GM12878 (cell line): ENCODE results near the gene PARPBP. TPM values are rescaled to one million over a fixed set of nuclear protein-coding genes. Genes with fewer than 3 reads are reported as not detected.

Experiments used
- ATAC-seq: fragments of 200-7000 bp; cut with Tn5 transposase; 3 replicates; pipeline ENCODE4 v1.9.1; 2020; ENCODE audit warnings: mild to moderate bottlenecking, moderate library complexity
- BruUV-seq: library from RNA; stranded (reverse); fragments of 400-500 nt; replicated peaks from 2 replicates; lab custom pipeline; 2021; lab: Mats Ljungman, UMichigan
- CTCF ChIA-PET: fragments of 300-600 bp; sonication (Branson Sonifier 250); formaldehyde crosslinking; extraction: SDS; loops from one replicate; lab custom pipeline; 2021; ENCODE audit warnings: inconsistent platforms; lab: Yijun Ruan, JAX
- POLR2A ChIA-PET: fragments of 350-600 bp; formaldehyde crosslinking; extraction: SDS; loops from one replicate; lab custom pipeline; 2021; ENCODE audit warnings: inconsistent platforms; lab: Charles Lee
- RAD21 ChIA-PET: fragments of 300-600 bp; sonication (Branson Sonifier 250); formaldehyde crosslinking; loops from one replicate; lab custom pipeline; 2023; ENCODE audit warnings: antibody characterized with exemption; ENCODE audit not compliant: unreplicated experiment; lab: Charles Lee
- SMC1A ChIA-PET: fragments of 300-600 bp; sonication (Branson Sonifier 250); formaldehyde crosslinking; loops from one replicate; lab custom pipeline; 2023; ENCODE audit not compliant: unreplicated experiment, uncharacterized antibody; lab: Charles Lee
- DNase-seq: peaks from one replicate; pipeline ENCODE4 v3.0.0-alpha.2; 2011; ENCODE audit warnings: low read depth, low spot score
- FAIRE-seq: peaks from 3 replicates; lab custom pipeline; 2011; peaks lifted over from hg19 to GRCh38; lab: Jason Lieb, UNC
- H2AFZ ChIP-seq: 2 replicates; pipeline ENCODE4 v1.6.0; 2011; ENCODE audit warnings: low read depth, low read length, control low read depth; ENCODE audit not compliant: control insufficient read depth
- H3K27ac ChIP-seq: 2 replicates; pipeline ENCODE4 v1.5.1; 2011; ENCODE audit warnings: control low read depth; ENCODE audit not compliant: control insufficient read depth, insufficient read depth
- H3K27me3 ChIP-seq, 2 experiments: replicated peaks in 1 of 2; 2 replicates each; pipeline versions ENCODE4 v1.6.0 to v1.6.1; 2011; ENCODE audit warnings: low read length in 1 of 2; ENCODE audit not compliant: control insufficient read depth in 2 of 2, insufficient read depth in 2 of 2
- H3K36me3 ChIP-seq, 2 experiments: 2 replicates each; pipeline ENCODE4 v1.5.1; 2011; ENCODE audit warnings: low read length in 1 of 2; ENCODE audit not compliant: control insufficient read depth in 2 of 2, insufficient read depth in 2 of 2
- H3K4me1 ChIP-seq: 2 replicates; pipeline ENCODE4 v1.6.1; 2011; ENCODE audit warnings: mild to moderate bottlenecking, low read length, moderate library complexity, mixed read lengths; ENCODE audit not compliant: control insufficient read depth, insufficient read depth
- H3K4me2 ChIP-seq: 2 replicates; pipeline ENCODE4 v1.6.0; 2011; ENCODE audit warnings: control low read depth; ENCODE audit not compliant: control insufficient read depth, insufficient read depth
- H3K4me3 ChIP-seq: fragments of 200-600 bp; sonication (generic); 2 replicates; pipeline ENCODE4 v1.5.1; 2016
- H3K79me2 ChIP-seq: 2 replicates; pipeline ENCODE4 v1.6.0; 2011; ENCODE audit warnings: low read length; ENCODE audit not compliant: control insufficient read depth, insufficient read depth
- H3K9ac ChIP-seq: 2 replicates; pipeline ENCODE4 v1.8.0; 2011; ENCODE audit warnings: low read length, control low read depth, mixed read lengths; ENCODE audit not compliant: control insufficient read depth, insufficient read depth
- H3K9me3 ChIP-seq: replicated peaks from 3 replicates; pipeline ENCODE4 v1.5.1; 2011; ENCODE audit warnings: mild to moderate bottlenecking, low read length; ENCODE audit not compliant: control insufficient read depth, insufficient read depth
- H4K20me1 ChIP-seq: 2 replicates; pipeline ENCODE4 v1.6.0; 2011; ENCODE audit not compliant: control insufficient read depth, insufficient read depth
- PAX8 ChIP-seq: fragments of 450-650 bp; IDR thresholded peaks from 2 replicates; pipeline ENCODE4 v1.6.1; 2017; ENCODE audit warnings: mild to moderate bottlenecking, moderate library complexity
- ZSCAN29 ChIP-seq: fragments of 450-650 bp; IDR thresholded peaks from 2 replicates; pipeline ENCODE4 v1.6.1; 2017; ENCODE audit warnings: mild to moderate bottlenecking, moderate library complexity
- WGBS: methylation state at CpG from one replicate; pipeline ENCODE4 v1.1.6; 2016; ENCODE audit warnings: low lambda C conversion rate; ENCODE audit not compliant: insufficient replicate concordance, insufficient coverage; ENCODE audit errors: missing lambda C conversion rate; 5-methylcytosine and 5-hydroxymethylcytosine counted together
- in situ Hi-C: fragments of 300-500 bp; cut with MboI; formaldehyde crosslinking; loops from 9 replicates; pipeline ENCODE4 v1.14.3; 2018; ENCODE audit warnings: mixed read lengths
- intact Hi-C: fragments of 100-400 bp; cut with micrococcal nuclease; formaldehyde crosslinking; loops from one replicate; pipeline ENCODE4 v1.14.2; 2022; ENCODE audit not compliant: unreplicated experiment
- polyA plus RNA-seq, 11 experiments: library from polyadenylated mRNA; depleted of rRNA in 4 of 11; unstranded in 6 of 11; stranded (reverse) in 5 of 11; fragments of >200 nt; fragmentation: Nextera tagmentation in 4 of 11; fragmentation: Illumina TruSeq in 1 of 11; extraction: Ambion mirVana in 4 of 11; extraction: Trizol in 1 of 11; gene quantifications; 1 replicate in 1 of 11; 2 replicates in 10 of 11; pipeline versions ENCODE4 v1.2.1 to v1.2.3, GENCODE V29; 2011 to 2016; ENCODE audit warnings: inconsistent platforms in 2 of 11, missing spikeins in 2 of 11, low read depth in 1 of 11
- total RNA-seq, 4 experiments: library from RNA; depleted of rRNA in 3 of 4; stranded (reverse); fragments of >200 nt in 3 of 4; fragmentation: Illumina TruSeq in 1 of 4; extraction: Trizol in 1 of 4; gene quantifications; 2 replicates each; pipeline versions ENCODE4 v1.2.1 to v1.2.3, GENCODE V29; 2013 to 2021
- TF ChIP-seq, protein P1 (sequence below): fragments of 450-650 bp; IDR thresholded peaks from 2 replicates; pipeline ENCODE4 v1.6.1; 2017; ENCODE audit warnings: mild to moderate bottlenecking, moderate library complexity

PARPBP gene
- total and polyA plus RNA-seq, 10 of the 15 experiments (the other 5 are each of a cell fraction or from before 2014, with no cell fraction given) = 20.3 to 57.7 (median 32.4) TPM

- TF ChIP-seq, protein P1, sequence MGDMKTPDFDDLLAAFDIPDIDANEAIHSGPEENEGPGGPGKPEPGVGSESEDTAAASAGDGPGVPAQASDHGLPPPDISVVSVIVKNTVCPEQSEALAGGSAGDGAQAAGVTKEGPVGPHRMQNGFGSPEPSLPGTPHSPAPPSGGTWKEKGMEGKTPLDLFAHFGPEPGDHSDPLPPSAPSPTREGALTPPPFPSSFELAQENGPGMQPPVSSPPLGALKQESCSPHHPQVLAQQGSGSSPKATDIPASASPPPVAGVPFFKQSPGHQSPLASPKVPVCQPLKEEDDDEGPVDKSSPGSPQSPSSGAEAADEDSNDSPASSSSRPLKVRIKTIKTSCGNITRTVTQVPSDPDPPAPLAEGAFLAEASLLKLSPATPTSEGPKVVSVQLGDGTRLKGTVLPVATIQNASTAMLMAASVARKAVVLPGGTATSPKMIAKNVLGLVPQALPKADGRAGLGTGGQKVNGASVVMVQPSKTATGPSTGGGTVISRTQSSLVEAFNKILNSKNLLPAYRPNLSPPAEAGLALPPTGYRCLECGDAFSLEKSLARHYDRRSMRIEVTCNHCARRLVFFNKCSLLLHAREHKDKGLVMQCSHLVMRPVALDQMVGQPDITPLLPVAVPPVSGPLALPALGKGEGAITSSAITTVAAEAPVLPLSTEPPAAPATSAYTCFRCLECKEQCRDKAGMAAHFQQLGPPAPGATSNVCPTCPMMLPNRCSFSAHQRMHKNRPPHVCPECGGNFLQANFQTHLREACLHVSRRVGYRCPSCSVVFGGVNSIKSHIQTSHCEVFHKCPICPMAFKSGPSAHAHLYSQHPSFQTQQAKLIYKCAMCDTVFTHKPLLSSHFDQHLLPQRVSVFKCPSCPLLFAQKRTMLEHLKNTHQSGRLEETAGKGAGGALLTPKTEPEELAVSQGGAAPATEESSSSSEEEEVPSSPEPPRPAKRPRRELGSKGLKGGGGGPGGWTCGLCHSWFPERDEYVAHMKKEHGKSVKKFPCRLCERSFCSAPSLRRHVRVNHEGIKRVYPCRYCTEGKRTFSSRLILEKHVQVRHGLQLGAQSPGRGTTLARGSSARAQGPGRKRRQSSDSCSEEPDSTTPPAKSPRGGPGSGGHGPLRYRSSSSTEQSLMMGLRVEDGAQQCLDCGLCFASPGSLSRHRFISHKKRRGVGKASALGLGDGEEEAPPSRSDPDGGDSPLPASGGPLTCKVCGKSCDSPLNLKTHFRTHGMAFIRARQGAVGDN = no peak
- TF ChIP-seq, all 136 proteins: peak for 0
Measured at GRCh38 chr12:102202556-102202955, 82.6 kb downstream of the PARPBP start (continued).

DNA sequence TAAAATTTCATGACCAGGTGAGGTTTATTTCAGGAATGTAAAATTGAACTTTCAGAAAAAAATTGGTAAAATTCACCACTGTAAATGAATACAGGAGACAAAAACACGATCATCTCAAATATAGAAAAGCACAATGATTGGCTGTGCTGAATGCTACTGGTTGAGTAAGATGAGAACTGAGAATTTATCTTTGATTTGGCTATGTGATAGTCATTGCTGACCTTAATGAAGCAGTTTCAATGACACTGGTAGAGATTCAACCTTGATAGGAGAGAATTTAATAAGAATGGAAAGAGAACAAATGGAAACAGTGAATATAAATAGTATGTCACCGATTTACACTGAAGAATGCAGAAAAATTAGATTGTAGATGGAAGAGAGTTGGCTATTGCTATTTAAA, 84.0 kb downstream of the PARPBP start:
- WGBS = 95% methylated on average over 2 of the region's 2 CpGs
- no peak overlapping the region for H3K4me2 ChIP-seq
- H2AFZ ChIP-seq = no peak overlapping the region
- no peak for ATAC-seq
- no peak overlapping the region for H3K4me3 ChIP-seq
- TF ChIP-seq ZSCAN29 (no peak), PAX8 (no peak)
- no peak overlapping the region for H3K9ac ChIP-seq
- H3K9me3 ChIP-seq = no peaks in the 10 kb centered on the region; the same call in 1 of the 3 replicates
- H3K79me2 ChIP-seq = no peaks in the 10 kb centered on the region
- RAD21 ChIA-PET = no interaction called here
- POLR2A ChIA-PET = no interaction called here
- SMC1A ChIA-PET = no interaction called here
- in situ Hi-C loops (no loop called here), intact Hi-C loops (no loop called here)
- H3K4me1 ChIP-seq = no peaks in the 10 kb centered on the region
- no peaks in the 10 kb centered on the region for H3K27me3 ChIP-seq
- CTCF ChIA-PET = interaction anchor here (1.4 kb wide), 1 partner anchor 12 kb away, joined by 4 read pairs; no protein-coding TSS in a partner anchor
- no peaks in the 10 kb centered on the region for H4K20me1 ChIP-seq
- DNase-seq = no peak
- BruUV-seq = no TSS peak
- FAIRE-seq = no peak
- no peaks in the 10 kb centered on the region; a peak in 1 of 4 replicates for H3K36me3 ChIP-seq
- no peak overlapping the region for H3K27ac ChIP-seq
